Epithelial cell of esophagus (primary cell): ENCODE results near the gene KCTD15.
"Not testable (repeated sequence)": the region's sequence is repeated elsewhere in the genome, so short reads cannot be mapped to it uniquely, and the experiment has no call there.

ENCODE experiments used
- DNase-seq: peaks from one replicate; pipeline ENCODE4 v3.0.0; 2010; ENCODE audit warnings: low read depth
- H3K4me3 ChIP-seq: 2 replicates; pipeline ENCODE4 v1.5.1; 2011; ENCODE audit warnings: mild to moderate bottlenecking, low read length, control low read depth
- CTCF ChIP-seq: IDR thresholded peaks from 2 replicates; pipeline ENCODE4 v1.5.1; 2011; ENCODE audit warnings: low read depth, mild to moderate bottlenecking, low read length, control low read depth, inconsistent platforms; ENCODE audit not compliant: insufficient read depth; ENCODE audit errors: missing control alignments

The KCTD15 gene

GRCh38 chr19:33813391-33814101 is 16.9 kb downstream of the KCTD15 start:
- H3K4me3 ChIP-seq, result no peak overlapping the region
- DNase-seq, result no peak
- no peak for TF ChIP-seq CTCF

- H3K4me3 ChIP-seq, result no peak overlapping the region
- DNase-seq, result no peak
- no peak for TF ChIP-seq CTCF
Observed at GRCh38 chr19:33814181-33815165, 17.8 kb downstream of the KCTD15 start.

- no peak for TF ChIP-seq CTCF
- peak; percentile 60 for DNase-seq
- no peak overlapping the region for H3K4me3 ChIP-seq
Observed at GRCh38 chr19:33815380-33816340, 19.0 kb downstream of the KCTD15 start.

GRCh38 chr19:33818411-33818810 is 21.7 kb downstream of the KCTD15 start:
- TF ChIP-seq CTCF, result no peak
- DNase-seq, result no peak
- no peak overlapping the region for H3K4me3 ChIP-seq

GRCh38 chr19:33819078-33819477 is 22.4 kb downstream of the KCTD15 start:
- not testable (repeated sequence) for DNase-seq, H3K4me3 ChIP-seq

- DNase-seq, result no peak
- no peak for TF ChIP-seq CTCF
- H3K4me3 ChIP-seq, result no peak overlapping the region
Observed at GRCh38 chr19:33819506-33819879, 22.8 kb downstream of the KCTD15 start.
